ENCODE results near the gene NR1I2.

GRCh38 chr3:119825820-119826219, 43.9 kb downstream of the NR1I2 start:
- no peak for TF ChIP-seq EZH2 (IDR thresholded peaks at IDR 0.05; ENCODE audit: insufficient read depth, poor library complexity, severe bottlenecking)
- no peak for TF ChIP-seq EZH2phosphoT487 (IDR thresholded peaks at IDR 0.05; ENCODE audit: insufficient read depth, low read depth)

Measured in GM23248 (cell line).